Tibial nerve (tissue), 4 donors: ENCODE results near the gene PEA15.

Experiments
- EP300 ChIP-seq, 2 donors: sonication (generic); formaldehyde crosslinking; IDR thresholded peaks; one replicate each; pipeline ENCODE4 v1.6.1; 2017; ENCODE audit warnings: antibody characterized with exemption in 2 of 2, mild to moderate bottlenecking in 1 of 2
- POLR2A ChIP-seq, 2 donors: fragments of 450-650 bp; IDR thresholded peaks; one replicate each; pipeline ENCODE4 v1.6.1; 2017; ENCODE audit warnings: antibody characterized with exemption in 2 of 2, mild to moderate bottlenecking in 2 of 2, moderate library complexity in 2 of 2
- TF ChIP-seq, protein P1 (sequence below), 5 experiments: fragments of 200-600 bp in 3 of 5; fragments of 450-650 bp in 2 of 5; sonication (generic) in 3 of 5; IDR thresholded peaks; one replicate each; pipeline ENCODE4 v1.5.1; 2016 to 2019; ENCODE audit warnings: antibody characterized with exemption in 5 of 5, mild to moderate bottlenecking in 3 of 5, moderate library complexity in 2 of 5

DNA sequence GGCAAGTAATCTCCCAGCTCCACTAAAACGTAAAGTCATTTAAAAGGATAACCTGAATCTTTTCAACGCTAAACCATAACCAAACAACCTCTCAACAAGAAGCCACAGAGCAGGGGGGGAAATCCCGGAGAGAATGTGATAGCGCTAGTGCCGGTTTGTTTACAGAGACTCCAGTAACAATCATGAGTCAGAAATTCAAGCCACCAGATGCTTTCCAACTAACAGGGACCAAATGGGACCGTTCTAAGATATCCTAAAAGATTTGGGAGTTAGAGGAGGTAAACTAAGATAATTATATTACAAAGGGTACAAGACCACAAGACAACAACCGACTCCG is 56.3 kb downstream of the PEA15 start:
- TF ChIP-seq, protein P1, sequence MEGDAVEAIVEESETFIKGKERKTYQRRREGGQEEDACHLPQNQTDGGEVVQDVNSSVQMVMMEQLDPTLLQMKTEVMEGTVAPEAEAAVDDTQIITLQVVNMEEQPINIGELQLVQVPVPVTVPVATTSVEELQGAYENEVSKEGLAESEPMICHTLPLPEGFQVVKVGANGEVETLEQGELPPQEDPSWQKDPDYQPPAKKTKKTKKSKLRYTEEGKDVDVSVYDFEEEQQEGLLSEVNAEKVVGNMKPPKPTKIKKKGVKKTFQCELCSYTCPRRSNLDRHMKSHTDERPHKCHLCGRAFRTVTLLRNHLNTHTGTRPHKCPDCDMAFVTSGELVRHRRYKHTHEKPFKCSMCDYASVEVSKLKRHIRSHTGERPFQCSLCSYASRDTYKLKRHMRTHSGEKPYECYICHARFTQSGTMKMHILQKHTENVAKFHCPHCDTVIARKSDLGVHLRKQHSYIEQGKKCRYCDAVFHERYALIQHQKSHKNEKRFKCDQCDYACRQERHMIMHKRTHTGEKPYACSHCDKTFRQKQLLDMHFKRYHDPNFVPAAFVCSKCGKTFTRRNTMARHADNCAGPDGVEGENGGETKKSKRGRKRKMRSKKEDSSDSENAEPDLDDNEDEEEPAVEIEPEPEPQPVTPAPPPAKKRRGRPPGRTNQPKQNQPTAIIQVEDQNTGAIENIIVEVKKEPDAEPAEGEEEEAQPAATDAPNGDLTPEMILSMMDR (IDR thresholded peaks at IDR 0.05): no peak
- TF ChIP-seq POLR2A (IDR thresholded peaks at IDR 0.05) (no peak), EP300 (IDR thresholded peaks at IDR 0.05) (no peak)
